A549 (cell line): ENCODE results near the gene TBC1D1.

Experiments
- CEBPB ChIP-seq, 2 experiments: fragments of >200 bp in 1 of 2; sonication (Bioruptor Twin) in 1 of 2; formaldehyde crosslinking in 1 of 2; IDR thresholded peaks; 2 replicates each; pipeline ENCODE4 v1.6.1; 2012 to 2016
- CTCF ChIP-seq: fragments of >200 bp; sonication (Bioruptor Twin); formaldehyde crosslinking; IDR thresholded peaks from 3 replicates; pipeline ENCODE4 v1.5.1; 2016
- E2F6 ChIP-seq: IDR thresholded peaks from 2 replicates; pipeline ENCODE4 v1.6.1; 2012; ENCODE audit warnings: low read depth, borderline replicate concordance
- ELK1 ChIP-seq: fragments of 150-350 bp; IDR thresholded peaks from 2 replicates; pipeline ENCODE4 v1.6.1; 2014; ENCODE audit warnings: low read depth, mild to moderate bottlenecking, low read length
- EP300 ChIP-seq, 2 experiments: fragments of >200 bp; sonication (Bioruptor Twin); formaldehyde crosslinking; IDR thresholded peaks; 2 replicates in 1 of 2; 3 replicates in 1 of 2; pipeline ENCODE4 v1.6.1; 2016 to 2017
- HMGXB4 ChIP-seq: fragments of 250-450 bp; sonication (Bioruptor Pico); IDR thresholded peaks from 2 replicates; pipeline ENCODE4 v1.5.0; 2021; ENCODE audit warnings: mild to moderate bottlenecking, moderate library complexity, borderline replicate concordance
- JUN ChIP-seq, 2 experiments: fragments of >200 bp; sonication (Bioruptor Twin); formaldehyde crosslinking; IDR thresholded peaks; 2 replicates in 1 of 2; 3 replicates in 1 of 2; pipeline ENCODE4 v1.6.1; 2016 to 2017
- MAFK ChIP-seq: fragments of 450-650 bp; IDR thresholded peaks from 2 replicates; pipeline ENCODE4 v1.6.1; 2014; ENCODE audit not compliant: partially characterized antibody
- MAZ ChIP-seq: fragments of 150-350 bp; IDR thresholded peaks from 2 replicates; pipeline ENCODE4 v1.6.1; 2014; ENCODE audit warnings: antibody characterized with exemption, low read depth, low read length, borderline replicate concordance
- POLR2A ChIP-seq: IDR thresholded peaks from 2 replicates; pipeline ENCODE4 v1.6.1; 2012; ENCODE audit warnings: mild to moderate bottlenecking, low read length
- POLR2AphosphoS2 ChIP-seq: conservative IDR thresholded peaks from 2 replicates; pipeline ENCODE4 v1.6.1; 2012; ENCODE audit warnings: low read length, improper control_type of control experiment, inconsistent platforms

GRCh38 chr4:37946503-37947179 is 55.8 kb downstream of the TBC1D1 start:
- TF ChIP-seq JUN (IDR thresholded peaks at IDR 0.05) (no peak), MAFK (no peak), CTCF (no peak), MAZ (no peak), POLR2A (no peak), ELK1 (no peak), HMGXB4 (CRISPR knock-in tag) (no peak), EP300 (IDR thresholded peaks at IDR 0.05) (no peak), POLR2AphosphoS2 (no peak), E2F6 (no peak), CEBPB (IDR thresholded peaks at IDR 0.05) (no peak)
